GM13976 (cell line): ENCODE measurements around the gene SLC6A11.

Experiments
- DNase-seq: peaks from one replicate; pipeline ENCODE4 v3.0.0; 2012; ENCODE audit warnings: low spot score
- CTCF ChIP-seq: IDR thresholded peaks from 2 replicates; pipeline ENCODE4 v1.5.1; 2012; ENCODE audit warnings: borderline replicate concordance, mild to moderate bottlenecking; ENCODE audit not compliant: insufficient read depth; ENCODE audit errors: extremely low read depth, missing control alignments, control extremely low read depth
- in situ Hi-C: fragments of 300-500 bp; cut with MboI; formaldehyde crosslinking; loops from one replicate; pipeline ENCODE4 v1.12.0; 2022; ENCODE audit warnings: low sequenced_read_pairs, mixed read lengths, inconsistent platforms; ENCODE audit not compliant: unreplicated experiment

The SLC6A11 gene

GRCh38 chr3:10901296-10901945 is 85.4 kb downstream of the SLC6A11 start:
- in situ Hi-C loops, result no loop called here
- no peak for DNase-seq
- TF ChIP-seq CTCF, result no peak

GRCh38 chr3:10907262-10907661 is 91.2 kb downstream of the SLC6A11 start:
- in situ Hi-C loops, result no loop called here
- TF ChIP-seq CTCF, result no peak
- no peak for DNase-seq

GRCh38 chr3:10910367-10910766 is 94.3 kb downstream of the SLC6A11 start:
- in situ Hi-C loops, result no loop called here
- DNase-seq, result no peak
- TF ChIP-seq CTCF, result no peak

- in situ Hi-C loops, result no loop called here
- TF ChIP-seq CTCF, result no peak
- no peak for DNase-seq
These were observed 95.4 kb downstream of the SLC6A11 start for GRCh38 chr3:10911350-10912002.

- in situ Hi-C loops, result no loop called here
- DNase-seq, result no peak
- TF ChIP-seq CTCF, result no peak
These were observed 96.8 kb downstream of the SLC6A11 start for GRCh38 chr3:10912786-10913185.

- no peak for DNase-seq
- in situ Hi-C loops, result no loop called here
- no peak for TF ChIP-seq CTCF
These were observed 99.3 kb downstream of the SLC6A11 start for GRCh38 chr3:10915376-10915775.
